Fibroblast of mammary gland (primary cell): ENCODE results near the gene FAM174C.

Source experiments
- DNase-seq: peaks from one replicate; pipeline ENCODE4 v3.0.0-alpha.2; 2010; ENCODE audit warnings: low read depth
- H3K4me3 ChIP-seq: 2 replicates; pipeline ENCODE4 v1.5.1; 2011; ENCODE audit warnings: low read depth, mild to moderate bottlenecking, low read length, moderate library complexity; ENCODE audit not compliant: control insufficient read depth
- CTCF ChIP-seq: conservative IDR thresholded peaks from 2 replicates; pipeline ENCODE4 v1.5.1; 2011; ENCODE audit warnings: low read depth, low read length, inconsistent platforms; ENCODE audit not compliant: control insufficient read depth, insufficient read depth

Gene FAM174C

GRCh38 chr19:1290703-1291651, 15.6 kb downstream of the FAM174C start:
- DNase-seq = no peak
- H3K4me3 ChIP-seq = no peak overlapping the region
- TF ChIP-seq CTCF = no peak

DNA sequence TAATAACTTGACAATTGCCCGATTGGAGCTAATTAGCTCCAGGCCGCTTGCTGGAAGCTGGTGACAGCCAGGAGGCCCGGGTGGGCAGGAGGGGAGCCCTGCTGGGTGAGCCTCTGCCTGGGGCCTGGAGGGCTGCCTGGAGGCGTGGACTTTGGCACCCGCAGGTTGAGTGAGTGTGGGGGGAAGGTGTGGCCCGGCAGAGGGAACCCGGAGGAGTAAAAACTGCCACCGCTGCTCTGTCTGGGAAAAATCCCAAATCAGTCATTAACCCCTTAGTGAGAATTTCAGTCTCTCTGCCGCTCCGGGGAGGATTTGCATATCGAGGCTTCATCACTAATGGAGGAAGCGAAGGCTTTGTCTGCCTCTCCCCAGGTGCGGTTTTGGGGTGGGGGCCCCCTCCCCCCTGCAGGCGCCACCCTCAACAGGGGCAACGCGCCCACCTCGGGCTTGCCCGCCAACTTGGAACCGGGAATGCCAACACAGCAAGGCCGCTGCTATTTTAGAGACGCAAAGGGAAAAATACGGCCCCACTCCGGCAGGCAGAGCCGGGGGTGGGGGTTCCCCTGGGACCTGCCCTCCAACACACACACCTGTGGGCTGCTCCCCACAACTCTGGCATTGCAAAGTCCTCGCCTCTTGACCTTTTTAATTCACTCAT, 16.6 kb downstream of the FAM174C start:
- no peak overlapping the region for H3K4me3 ChIP-seq
- DNase-seq = no peak
- TF ChIP-seq CTCF = no peak

GRCh38 chr19:1292419-1293151, 17.3 kb downstream of the FAM174C start:
- H3K4me3 ChIP-seq = no peak overlapping the region
- no peak for DNase-seq
- no peak for TF ChIP-seq CTCF

GRCh38 chr19:1293782-1294604, 18.7 kb downstream of the FAM174C start:
- DNase-seq = no peak
- H3K4me3 ChIP-seq = no peak overlapping the region
- TF ChIP-seq CTCF = no peak

DNA sequence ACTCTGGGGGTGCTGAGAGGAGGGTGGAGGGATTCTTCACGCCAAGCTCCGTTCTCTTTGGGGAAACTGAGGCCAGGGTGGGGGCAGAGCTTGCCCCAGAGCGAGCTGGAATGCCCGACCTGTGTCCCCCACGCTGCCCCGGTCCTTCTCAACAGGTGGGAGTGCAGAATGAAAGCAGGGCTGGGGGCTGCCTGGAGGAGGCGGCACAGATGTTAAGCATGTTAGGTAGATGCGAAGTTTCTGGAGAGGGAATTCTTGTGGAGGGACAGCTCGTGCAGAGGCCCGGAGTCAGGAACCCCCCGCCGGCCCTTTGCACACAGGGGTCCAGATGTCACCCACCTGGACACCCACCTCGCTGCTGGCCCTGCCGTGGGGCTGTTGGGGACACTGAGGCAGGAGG, 19.4 kb downstream of the FAM174C start:
- H3K4me3 ChIP-seq = no peak overlapping the region
- no peak for TF ChIP-seq CTCF
- no peak for DNase-seq
